AG09309 (cell line): ENCODE data around the gene GZF1.

ENCODE experiments used
- DNase-seq: peaks from one replicate; pipeline ENCODE4 v3.0.0-alpha.2; 2010; ENCODE audit warnings: low read depth
- H3K4me3 ChIP-seq: 2 replicates; pipeline ENCODE4 v1.5.1; 2011; ENCODE audit warnings: mild to moderate bottlenecking, low read depth, low read length, moderate library complexity; ENCODE audit not compliant: control insufficient read depth
- TF ChIP-seq, protein P1 (sequence below): IDR thresholded peaks from 2 replicates; pipeline ENCODE4 v1.5.1; 2011; ENCODE audit warnings: mild to moderate bottlenecking, low read depth, low read length, inconsistent platforms; ENCODE audit not compliant: insufficient read depth, control insufficient read depth; ENCODE audit errors: missing control alignments

GZF1 gene

GRCh38 chr20:23350196-23350903, 11.6 kb upstream of the GZF1 start, which contains the start of gene NXT1:
Gene NXT1, plus strand, starts transcription at chr20:23350791. Its CDS starts 3,251 bp downstream, at chr20:23354042.
- TF ChIP-seq, protein P1, sequence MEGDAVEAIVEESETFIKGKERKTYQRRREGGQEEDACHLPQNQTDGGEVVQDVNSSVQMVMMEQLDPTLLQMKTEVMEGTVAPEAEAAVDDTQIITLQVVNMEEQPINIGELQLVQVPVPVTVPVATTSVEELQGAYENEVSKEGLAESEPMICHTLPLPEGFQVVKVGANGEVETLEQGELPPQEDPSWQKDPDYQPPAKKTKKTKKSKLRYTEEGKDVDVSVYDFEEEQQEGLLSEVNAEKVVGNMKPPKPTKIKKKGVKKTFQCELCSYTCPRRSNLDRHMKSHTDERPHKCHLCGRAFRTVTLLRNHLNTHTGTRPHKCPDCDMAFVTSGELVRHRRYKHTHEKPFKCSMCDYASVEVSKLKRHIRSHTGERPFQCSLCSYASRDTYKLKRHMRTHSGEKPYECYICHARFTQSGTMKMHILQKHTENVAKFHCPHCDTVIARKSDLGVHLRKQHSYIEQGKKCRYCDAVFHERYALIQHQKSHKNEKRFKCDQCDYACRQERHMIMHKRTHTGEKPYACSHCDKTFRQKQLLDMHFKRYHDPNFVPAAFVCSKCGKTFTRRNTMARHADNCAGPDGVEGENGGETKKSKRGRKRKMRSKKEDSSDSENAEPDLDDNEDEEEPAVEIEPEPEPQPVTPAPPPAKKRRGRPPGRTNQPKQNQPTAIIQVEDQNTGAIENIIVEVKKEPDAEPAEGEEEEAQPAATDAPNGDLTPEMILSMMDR: no peak
- DNase-seq: peak; percentile 95
- H3K4me3 ChIP-seq: peak within 1 kb of the TSS; percentile 80

GRCh38 chr20:23350904-23351838, 10.8 kb upstream of the GZF1 start:
- no peak for DNase-seq
- TF ChIP-seq, protein P1: no peak
- peak overlapping the region; percentile 80 for H3K4me3 ChIP-seq

- H3K4me3 ChIP-seq: no peak overlapping the region
- TF ChIP-seq, protein P1: no peak
Observed at GRCh38 chr20:23356203-23356602, 5.8 kb upstream of the GZF1 start.

DNA sequence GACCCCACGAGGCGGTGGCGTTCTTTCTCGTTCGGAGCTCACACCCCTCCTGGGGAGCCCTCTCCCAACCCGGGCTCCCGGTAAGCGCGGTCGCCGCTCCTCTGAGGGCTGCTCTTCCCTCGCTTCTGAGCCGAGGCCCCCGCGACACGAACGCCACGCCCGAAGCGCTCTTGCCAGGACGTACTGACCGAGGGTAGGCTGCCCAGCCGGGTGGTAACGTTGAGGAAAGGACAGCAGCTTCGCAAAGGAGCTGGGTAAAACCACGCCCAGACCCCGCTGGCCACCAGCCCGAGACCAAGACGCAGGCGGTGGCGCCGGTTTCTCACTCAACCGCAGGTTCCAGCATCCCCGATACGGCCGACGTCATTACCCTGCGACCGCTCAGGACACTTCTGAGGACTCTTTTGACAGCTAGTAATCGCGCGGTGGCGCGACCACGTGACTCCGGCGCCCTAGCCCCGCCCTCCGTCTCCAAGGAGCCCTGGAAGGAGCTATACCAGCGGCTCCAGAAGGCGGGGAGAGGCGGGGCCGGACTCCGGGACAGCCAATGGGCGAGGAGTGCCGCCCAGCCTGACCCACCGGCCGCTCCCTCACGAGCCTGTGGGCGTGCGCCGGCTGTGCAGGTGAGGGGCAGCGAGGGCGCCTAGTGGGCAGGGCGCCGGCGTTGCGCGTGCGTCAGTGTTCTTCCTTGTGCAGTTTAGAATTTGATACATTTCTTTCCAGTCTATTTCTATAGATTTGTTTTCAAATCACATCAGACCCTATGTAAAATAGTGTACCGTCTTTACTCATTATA, 4.0 kb upstream of the GZF1 start:
- H3K4me3 ChIP-seq: peak overlapping the region; percentile 85
- TF ChIP-seq, protein P1: no peak
- peak; percentile 96 for DNase-seq

More at GRCh38 chr20:23356203-23356602, 5.8 kb upstream of the GZF1 start:
- DNase-seq: no peak

DNA sequence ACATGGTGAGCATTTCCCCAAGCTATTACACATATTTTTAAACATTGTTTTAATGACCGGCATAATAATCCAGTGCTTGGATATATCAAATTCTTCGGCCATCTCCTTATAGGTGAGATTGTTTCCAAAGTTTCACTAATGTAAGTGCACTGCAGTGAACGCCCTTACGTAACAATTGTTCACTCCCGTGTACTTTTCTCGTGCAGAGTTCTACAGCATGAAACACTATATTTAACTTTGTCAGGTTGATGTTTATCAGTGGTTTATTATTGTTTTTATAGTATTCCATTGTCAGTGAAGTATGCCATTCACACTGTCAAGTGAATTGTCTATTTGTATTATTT, 3.4 kb upstream of the GZF1 start:
- TF ChIP-seq, protein P1: no peak
- no peak for DNase-seq
- H3K4me3 ChIP-seq: peak overlapping the region; percentile 85
